CD4-positive, alpha-beta T cell treated with Interleukin-12 subunit alpha and Interleukin-12 subunit beta, for 1 hour (primary cell): Measurements from ENCODE around the gene OR13C8.
"Not testable (repeated sequence)": the region's sequence is repeated elsewhere in the genome, so short reads cannot be mapped to it uniquely, and the experiment has no call there.

Experiments used
- DNase-seq: peaks from one replicate; pipeline ENCODE4 v3.0.0-alpha.2; 2020

OR13C8 gene

GRCh38 chr9:104568868-104569267 is at the start of gene OR13C8:
TSS of gene OR13C8 (plus strand) at chr9:104569168. CDS start at chr9:104569168, 0 bp downstream.
- DNase-seq: no peak

- not testable (repeated sequence) for DNase-seq
Measured at GRCh38 chr9:104520241-104520640, 48.7 kb upstream of the OR13C8 start.

- DNase-seq: no peak
Measured at GRCh38 chr9:104527109-104527508, 41.9 kb upstream of the OR13C8 start, which contains the start of gene OR13C4. TSS of gene OR13C4 (minus strand) at chr9:104527209. CDS start at chr9:104527209, 0 bp downstream.

- no peak for DNase-seq
Measured at GRCh38 chr9:104536756-104537155, 32.2 kb upstream of the OR13C8 start, which contains the start of gene OR13C3. TSS of gene OR13C3 (minus strand) at chr9:104536856. CDS start at chr9:104536723, 133 bp downstream.

- no peak for DNase-seq
Measured at GRCh38 chr9:104539275-104539674, 29.7 kb upstream of the OR13C8 start.

GRCh38 chr9:104544644-104545043 is 24.3 kb upstream of the OR13C8 start:
- DNase-seq: no peak

GRCh38 chr9:104553261-104553660 is 15.7 kb upstream of the OR13C8 start:
- DNase-seq: no peak

GRCh38 chr9:104555521-104555920 is 13.4 kb upstream of the OR13C8 start:
- no peak for DNase-seq

GRCh38 chr9:104556830-104557634 is 11.9 kb upstream of the OR13C8 start:
- no peak for DNase-seq

GRCh38 chr9:104564358-104564757 is 4.6 kb upstream of the OR13C8 start:
- no peak for DNase-seq

GRCh38 chr9:104572612-104573011 is 3.6 kb downstream of the OR13C8 start:
- DNase-seq: no peak

GRCh38 chr9:104575456-104575855 is 6.5 kb downstream of the OR13C8 start:
- DNase-seq: no peak

GRCh38 chr9:104577263-104577662 is 8.3 kb downstream of the OR13C8 start:
- no peak for DNase-seq

GRCh38 chr9:104580562-104580961 is 11.6 kb downstream of the OR13C8 start:
- DNase-seq: no peak

- no peak for DNase-seq
Measured at GRCh38 chr9:104586496-104587180, 17.7 kb downstream of the OR13C8 start.

- DNase-seq: no peak
Measured at GRCh38 chr9:104589626-104590025, 20.7 kb downstream of the OR13C8 start.

GRCh38 chr9:104598749-104599148 is 29.8 kb downstream of the OR13C8 start:
- not testable (repeated sequence) for DNase-seq

GRCh38 chr9:104599313-104599712 is 30.3 kb downstream of the OR13C8 start, which contains the start of gene OR13C5:
TSS of gene OR13C5 (minus strand) at chr9:104599413. CDS start at chr9:104599413, 0 bp downstream.
- not testable (repeated sequence) for DNase-seq

- no peak for DNase-seq
Measured at GRCh38 chr9:104604801-104605200, 35.8 kb downstream of the OR13C8 start.

GRCh38 chr9:104605527-104605926 is 36.6 kb downstream of the OR13C8 start, which contains the start of gene OR13C2:
TSS of gene OR13C2 (minus strand) at chr9:104605627. CDS start at chr9:104605627, 0 bp downstream.
- DNase-seq: not testable (repeated sequence)

- DNase-seq: no peak
Measured at GRCh38 chr9:104606152-104606551, 37.2 kb downstream of the OR13C8 start.

GRCh38 chr9:104608336-104608735 is 39.4 kb downstream of the OR13C8 start:
- DNase-seq: no peak

GRCh38 chr9:104611213-104611612 is 42.2 kb downstream of the OR13C8 start:
- DNase-seq: no peak

- DNase-seq: no peak
Measured at GRCh38 chr9:104617418-104617817, 48.5 kb downstream of the OR13C8 start.
